Cerebellar cortex (tissue), 1 donor: ENCODE measurements around the gene RNF212B.
"Not testable (repeated sequence)": the region's sequence is repeated elsewhere in the genome, so short reads cannot be mapped to it uniquely, and the experiment has no call there.

Experiments used
- DNase-seq: peaks from one replicate; pipeline ENCODE4 v3.0.0-alpha.2; 2015; ENCODE audit warnings: low spot score

RNF212B gene

GRCh38 chr14:23237772-23238594, at the start of gene RNF212B:
Gene RNF212B (plus strand): TSS chr14:23237936. CDS start chr14:23240346, 2,410 bp downstream.
- no peak for DNase-seq

GRCh38 chr14:23193432-23193831, 44.3 kb upstream of the RNF212B start:
- DNase-seq = no peak

- DNase-seq = no peak
Observed at GRCh38 chr14:23195552-23196101, 42.1 kb upstream of the RNF212B start.

GRCh38 chr14:23196487-23196886, 41.2 kb upstream of the RNF212B start:
- DNase-seq = not testable (repeated sequence)

- not testable (repeated sequence) for DNase-seq
Observed at GRCh38 chr14:23199141-23199540, 38.6 kb upstream of the RNF212B start.

- no peak for DNase-seq
Observed at GRCh38 chr14:23202001-23202400, 35.7 kb upstream of the RNF212B start.

GRCh38 chr14:23206422-23207145, 31.2 kb upstream of the RNF212B start:
- DNase-seq = no peak

GRCh38 chr14:23207146-23207540, 30.6 kb upstream of the RNF212B start:
- DNase-seq = no peak

GRCh38 chr14:23208324-23208723, 29.4 kb upstream of the RNF212B start:
- DNase-seq = no peak

GRCh38 chr14:23209651-23210423, 27.9 kb upstream of the RNF212B start:
- no peak for DNase-seq

- no peak for DNase-seq
Observed at GRCh38 chr14:23215421-23215820, 22.3 kb upstream of the RNF212B start.

GRCh38 chr14:23217032-23218020, 20.4 kb upstream of the RNF212B start:
- DNase-seq = no peak

GRCh38 chr14:23219075-23219474, 18.7 kb upstream of the RNF212B start:
- DNase-seq = no peak

GRCh38 chr14:23224958-23225357, 12.8 kb upstream of the RNF212B start:
- DNase-seq = not testable (repeated sequence)

- DNase-seq = no peak
Observed at GRCh38 chr14:23227566-23227965, 10.2 kb upstream of the RNF212B start.

GRCh38 chr14:23228812-23229211, 8.9 kb upstream of the RNF212B start:
- no peak for DNase-seq

- DNase-seq = not testable (repeated sequence)
Observed at GRCh38 chr14:23232241-23232808, 5.4 kb upstream of the RNF212B start.

- DNase-seq = no peak
Observed at GRCh38 chr14:23240661-23241060, 2.9 kb downstream of the RNF212B start.

GRCh38 chr14:23241061-23241715, 3.5 kb downstream of the RNF212B start:
- DNase-seq = not testable (repeated sequence)

- no peak for DNase-seq
Observed at GRCh38 chr14:23242076-23242475, 4.3 kb downstream of the RNF212B start.
